Smooth muscle cell of the brain vasculature (primary cell): Measurements from ENCODE around the gene ENGASE.

Experiments
- DNase-seq: peaks from one replicate; pipeline ENCODE4 v3.0.0-alpha.2; 2012; ENCODE audit warnings: low read depth, low spot score

The ENGASE gene

GRCh38 chr17:79080761-79081290 lies 6.2 kb downstream of the ENGASE start:
- DNase-seq, result no peak

GRCh38 chr17:79081571-79082276 lies 7.1 kb downstream of the ENGASE start:
- no peak for DNase-seq

- DNase-seq, result no peak
Measured at GRCh38 chr17:79082311-79083190, 7.9 kb downstream of the ENGASE start.

- no peak for DNase-seq
Measured at GRCh38 chr17:79083191-79083971, 8.8 kb downstream of the ENGASE start.

GRCh38 chr17:79084291-79085153 lies 9.9 kb downstream of the ENGASE start:
- no peak for DNase-seq

- DNase-seq, result no peak
Measured at GRCh38 chr17:79085154-79085920, 10.7 kb downstream of the ENGASE start.

GRCh38 chr17:79085921-79086551 lies 11.4 kb downstream of the ENGASE start:
- no peak for DNase-seq

- DNase-seq, result no peak
Measured at GRCh38 chr17:79086609-79087427, 12.2 kb downstream of the ENGASE start.

- DNase-seq, result peak; percentile 17
Measured at GRCh38 chr17:79087428-79088143, 13.0 kb downstream of the ENGASE start.

- DNase-seq, result no peak
Measured at GRCh38 chr17:79088247-79088996, 13.8 kb downstream of the ENGASE start.

GRCh38 chr17:79088997-79089328 lies 14.3 kb downstream of the ENGASE start:
- no peak for DNase-seq

- DNase-seq, result no peak
Measured at GRCh38 chr17:79089720-79090442, 15.3 kb downstream of the ENGASE start.

- no peak for DNase-seq
Measured at GRCh38 chr17:79090443-79091225, 16.0 kb downstream of the ENGASE start.

- no peak for DNase-seq
Measured at GRCh38 chr17:79091226-79091670, 16.6 kb downstream of the ENGASE start.

- DNase-seq, result no peak
Measured at GRCh38 chr17:79092567-79092966, 17.9 kb downstream of the ENGASE start.

GRCh38 chr17:79093270-79093669 lies 18.6 kb downstream of the ENGASE start:
- DNase-seq, result no peak
